Stimulated activated CD8-positive, alpha-beta memory T cell treated with anti-CD3 and anti-CD28 coated beads, Interleukin-12 subunit alpha, Interleukin-12 subunit beta, amount 100 ng/mL, for 4 hours (primary cell): ENCODE data around the gene AZU1.
"Not testable (repeated sequence)": the region's sequence is repeated elsewhere in the genome, so short reads cannot be mapped to it uniquely, and the experiment has no call there.

Experiments used
- DNase-seq: peaks from one replicate; pipeline ENCODE4 v3.0.0-alpha.2; 2020; ENCODE audit warnings: low read depth

The AZU1 gene

GRCh38 chr19:873561-874041 is 46.0 kb downstream of the AZU1 start:
- no peak for DNase-seq

- no peak for DNase-seq
Measured at GRCh38 chr19:875265-875879, 47.7 kb downstream of the AZU1 start.

- DNase-seq: no peak
Measured at GRCh38 chr19:876089-876488, 48.5 kb downstream of the AZU1 start.

- no peak for DNase-seq
Measured at GRCh38 chr19:876780-877314, 49.2 kb downstream of the AZU1 start.

DNA sequence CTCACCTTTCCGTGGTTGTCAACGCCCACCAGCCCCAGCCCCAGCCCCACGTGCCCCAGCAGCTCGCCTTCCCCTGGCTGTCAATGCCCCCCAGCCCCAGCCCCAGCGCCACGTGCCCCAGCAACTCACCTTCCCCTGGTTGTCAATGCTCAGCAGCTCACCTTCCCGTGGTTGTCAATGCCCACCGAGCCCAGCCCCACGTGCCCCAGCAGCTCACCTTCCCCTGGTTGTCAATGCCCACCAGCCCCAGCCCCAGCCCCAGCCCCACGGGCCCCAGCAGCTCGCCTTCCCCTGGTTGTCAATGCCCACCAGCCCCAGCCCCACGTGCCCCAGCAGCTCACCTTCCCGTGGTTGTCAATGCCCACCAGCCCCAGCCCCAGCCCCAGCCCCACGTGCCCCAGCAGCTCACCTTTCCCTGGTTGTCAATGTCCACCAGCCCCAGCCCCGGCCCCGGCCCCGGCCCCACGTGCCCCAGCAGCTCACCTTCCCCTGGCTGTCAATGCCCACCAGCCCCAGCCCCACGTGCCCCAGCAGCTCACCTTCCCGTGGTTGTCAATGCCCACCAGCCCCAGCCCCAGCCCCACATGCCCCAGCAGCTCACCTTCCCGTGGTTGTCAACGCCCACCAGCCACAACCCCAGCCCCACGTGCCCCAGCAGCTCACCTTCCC is 50.5 kb downstream of the AZU1 start:
- not testable (repeated sequence) for DNase-seq

- DNase-seq: not testable (repeated sequence)
Measured at GRCh38 chr19:878751-879561, 51.3 kb downstream of the AZU1 start.

- no peak for DNase-seq
Measured at GRCh38 chr19:879711-880438, 52.2 kb downstream of the AZU1 start.
